SK-N-SH (cell line): ENCODE measurements around the gene CHST11.

ENCODE experiments used
- CTCF ChIP-seq: fragments of 200-600 bp; sonication (generic); IDR thresholded peaks from 2 replicates; pipeline ENCODE4 v1.6.1; 2017; ENCODE audit warnings: antibody characterized with exemption, mild to moderate bottlenecking, moderate library complexity
- EP300 ChIP-seq, 2 experiments: IDR thresholded peaks; 2 replicates each; pipeline versions ENCODE4 v1.4.0 to v1.6.1; 2012; ENCODE audit warnings: borderline replicate concordance in 1 of 2, low read depth in 1 of 2, low read length in 1 of 2
- GABPA ChIP-seq: IDR thresholded peaks from 2 replicates; pipeline ENCODE4 v1.4.0; 2012; ENCODE audit warnings: low read depth, mild to moderate bottlenecking
- GATA2 ChIP-seq: sonication (generic); formaldehyde crosslinking; IDR thresholded peaks from 2 replicates; pipeline ENCODE4 v1.5.0; 2020; ENCODE audit warnings: mild to moderate bottlenecking, missing genetic modification reagents
- JUND ChIP-seq: IDR thresholded peaks from 2 replicates; pipeline ENCODE4 v1.4.0; 2012
- REST ChIP-seq: IDR thresholded peaks from 2 replicates; pipeline ENCODE4 v1.6.1; 2012; ENCODE audit warnings: mild to moderate bottlenecking, low read depth, low read length, moderate library complexity
- RXRA ChIP-seq: IDR thresholded peaks from 2 replicates; pipeline ENCODE4 v1.4.0; 2012; ENCODE audit warnings: low read depth, mild to moderate bottlenecking, borderline replicate concordance
- SMC3 ChIP-seq: IDR thresholded peaks from 2 replicates; pipeline ENCODE4 v1.6.1; 2012; ENCODE audit warnings: low read depth, low read length, improper control_type of control experiment

- TF ChIP-seq REST (no peak), GABPA (no peak), CTCF (no peak), GATA2 (CRISPR knock-in tag) (no peak), EP300 (IDR thresholded peaks at IDR 0.05; ENCODE audit: borderline replicate concordance in 1 of 2, low read depth in 1 of 2, low read length in 1 of 2) (no peak), RXRA (no peak), SMC3 (no peak), JUND (no peak)
Measured at GRCh38 chr12:104665296-104665695, 208.5 kb downstream of the CHST11 start.
